GM19328 (cell line): ENCODE results near the gene MTERF4.

ENCODE experiments used
- ATAC-seq: cut with Tn5 transposase; IDR thresholded peaks from one replicate; pipeline ENCODE4 v1.9.1; 2021; ENCODE audit warnings: mild to moderate bottlenecking, moderate library complexity; ENCODE audit not compliant: unreplicated experiment

The MTERF4 gene

DNA sequence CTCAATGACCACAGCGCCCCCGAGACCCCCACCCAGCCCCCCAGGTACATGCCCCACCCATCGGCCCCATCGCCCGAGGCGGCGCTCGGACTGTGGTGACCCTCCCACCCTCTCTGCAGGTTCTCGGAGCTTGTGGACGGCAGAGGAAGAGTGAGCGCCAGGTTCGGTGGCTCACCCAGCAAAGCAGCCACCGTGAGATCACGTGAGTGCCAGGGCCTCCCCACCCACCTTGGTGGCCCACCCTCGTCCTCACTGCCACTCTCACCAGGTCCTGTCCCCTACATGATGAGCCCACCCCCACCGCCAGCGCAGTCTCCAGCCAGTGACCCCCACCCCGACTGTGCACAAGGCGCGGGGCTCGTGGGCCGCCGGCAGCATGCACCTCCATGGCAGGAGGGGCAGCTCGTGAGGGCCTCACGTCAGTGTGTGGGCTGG, 30.4 kb downstream of the MTERF4 start:
- no peak for ATAC-seq

DNA sequence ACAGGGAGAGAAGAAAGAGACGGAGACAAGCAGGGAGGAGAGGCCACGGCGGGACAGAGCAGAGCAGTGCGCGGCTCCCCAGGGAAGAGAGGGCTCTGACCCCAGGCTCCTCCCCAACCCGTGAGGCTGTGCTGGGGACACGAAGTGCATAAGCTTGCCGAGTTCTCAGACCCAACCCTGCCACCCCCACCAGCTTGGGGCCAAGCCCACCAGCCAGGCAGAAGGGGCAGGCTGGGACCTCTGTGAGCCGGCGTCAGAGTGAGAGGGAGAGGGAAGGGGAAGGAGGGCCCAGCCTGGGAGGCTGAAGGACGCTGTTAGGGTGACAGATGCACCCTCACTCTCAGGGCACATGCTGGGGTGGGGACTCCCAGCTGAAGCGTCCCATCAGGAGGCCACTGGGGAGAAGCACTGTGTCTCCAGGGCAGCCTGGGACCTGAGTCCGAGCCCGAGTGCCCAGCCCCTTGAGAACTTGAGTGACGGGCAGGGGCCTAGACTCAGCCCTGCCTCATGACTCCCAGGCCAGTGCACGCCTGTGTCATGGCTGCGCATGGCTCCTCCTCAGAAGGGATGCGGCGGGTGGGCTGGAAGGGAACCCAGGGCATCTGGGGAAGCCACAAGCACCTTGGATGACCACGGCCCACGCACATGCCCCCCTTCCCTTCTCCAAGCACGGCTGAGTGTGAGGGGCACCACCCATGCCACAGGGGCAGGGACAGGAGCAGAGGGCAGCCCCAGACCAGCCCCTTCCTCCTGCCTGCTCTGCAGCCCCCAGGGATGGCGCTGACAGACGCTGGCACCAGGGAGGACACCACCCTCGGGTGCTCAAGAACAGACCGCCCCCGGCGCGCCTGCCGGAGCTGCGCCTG, 31.0 kb downstream of the MTERF4 start:
- no peak for ATAC-seq

DNA sequence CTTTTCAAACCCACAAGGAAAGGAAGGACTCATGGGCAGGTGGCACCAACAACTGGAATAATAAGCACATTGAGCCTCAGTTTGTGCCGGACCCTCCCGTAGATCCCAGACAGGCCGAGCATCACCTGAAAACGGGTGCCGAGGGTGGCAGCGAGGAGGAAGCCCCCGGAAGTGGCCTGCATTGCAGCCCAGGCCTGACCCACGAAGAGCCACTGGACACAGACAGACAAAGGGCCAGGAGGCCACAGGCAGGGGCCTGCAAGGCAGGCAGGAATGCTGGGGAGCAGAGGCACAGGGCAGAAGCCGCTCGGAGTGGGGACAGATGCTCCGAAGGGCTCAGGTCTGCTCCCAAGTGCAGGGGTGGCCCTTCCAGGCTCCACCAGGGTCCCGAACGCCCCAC, 31.7 kb downstream of the MTERF4 start:
- ATAC-seq = no peak

DNA sequence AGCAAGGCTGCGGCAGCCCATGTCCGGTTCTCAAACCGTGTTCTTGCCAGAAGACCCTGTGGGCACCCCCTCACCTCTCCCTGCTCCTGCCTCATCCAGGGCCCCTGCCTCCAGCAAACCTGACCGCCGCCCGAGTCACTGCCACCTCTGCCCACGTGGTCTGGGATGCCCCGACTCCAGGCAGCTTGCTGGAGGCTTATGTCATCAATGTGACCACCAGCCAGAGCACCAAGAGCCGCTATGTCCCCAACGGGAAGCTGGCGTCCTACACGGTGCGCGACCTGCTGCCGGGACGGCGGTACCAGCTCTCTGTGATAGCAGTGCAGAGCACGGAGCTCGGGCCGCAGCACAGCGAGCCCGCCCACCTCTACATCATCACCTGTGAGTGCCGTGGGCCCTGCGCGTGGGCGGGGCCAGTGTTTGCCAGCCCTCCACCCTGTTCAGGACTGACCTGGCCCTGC, 32.2 kb downstream of the MTERF4 start:
- no peak for ATAC-seq

DNA sequence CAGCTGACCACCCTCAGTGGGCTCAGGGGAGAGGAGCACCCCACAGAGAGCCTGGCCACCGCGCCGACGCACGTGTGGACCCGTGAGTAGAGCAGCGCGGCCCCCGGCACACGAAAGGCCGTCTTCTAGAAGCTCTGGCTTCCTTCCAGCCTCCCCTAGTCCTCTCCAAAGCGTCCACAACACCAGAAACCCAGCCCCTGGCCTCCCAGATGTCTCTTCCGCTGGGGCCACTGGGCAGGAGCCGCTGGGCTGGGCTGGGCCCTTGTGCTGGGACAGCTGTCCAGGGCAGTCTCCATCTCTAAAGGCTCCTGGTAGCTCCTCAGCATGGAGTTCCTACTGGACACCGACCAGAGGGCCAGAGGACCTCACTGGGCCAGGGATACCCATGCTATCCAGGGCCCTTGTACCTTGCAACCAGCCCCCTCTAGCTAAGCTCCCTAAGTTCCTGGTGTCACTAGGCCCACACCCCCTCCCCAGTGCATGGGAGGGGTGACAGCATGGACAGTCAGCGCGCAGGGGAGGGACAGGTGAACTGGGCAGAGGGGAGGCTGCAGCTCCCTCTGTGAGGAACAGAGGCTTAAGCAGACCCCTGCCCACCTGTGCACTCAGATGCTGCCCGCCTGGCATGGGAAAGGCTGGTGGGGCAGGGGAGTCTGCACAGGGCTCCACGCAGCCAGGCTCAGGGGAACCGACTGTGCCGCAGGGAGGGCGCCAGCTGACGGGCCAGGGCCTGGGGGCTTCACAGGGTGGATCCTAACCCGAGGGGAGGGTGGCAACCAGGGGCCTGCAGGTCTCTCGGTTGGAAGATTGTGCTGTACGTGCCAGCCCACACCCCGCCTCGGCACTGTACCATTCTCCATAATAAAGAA, 32.9 kb downstream of the MTERF4 start:
- no peak for ATAC-seq

DNA sequence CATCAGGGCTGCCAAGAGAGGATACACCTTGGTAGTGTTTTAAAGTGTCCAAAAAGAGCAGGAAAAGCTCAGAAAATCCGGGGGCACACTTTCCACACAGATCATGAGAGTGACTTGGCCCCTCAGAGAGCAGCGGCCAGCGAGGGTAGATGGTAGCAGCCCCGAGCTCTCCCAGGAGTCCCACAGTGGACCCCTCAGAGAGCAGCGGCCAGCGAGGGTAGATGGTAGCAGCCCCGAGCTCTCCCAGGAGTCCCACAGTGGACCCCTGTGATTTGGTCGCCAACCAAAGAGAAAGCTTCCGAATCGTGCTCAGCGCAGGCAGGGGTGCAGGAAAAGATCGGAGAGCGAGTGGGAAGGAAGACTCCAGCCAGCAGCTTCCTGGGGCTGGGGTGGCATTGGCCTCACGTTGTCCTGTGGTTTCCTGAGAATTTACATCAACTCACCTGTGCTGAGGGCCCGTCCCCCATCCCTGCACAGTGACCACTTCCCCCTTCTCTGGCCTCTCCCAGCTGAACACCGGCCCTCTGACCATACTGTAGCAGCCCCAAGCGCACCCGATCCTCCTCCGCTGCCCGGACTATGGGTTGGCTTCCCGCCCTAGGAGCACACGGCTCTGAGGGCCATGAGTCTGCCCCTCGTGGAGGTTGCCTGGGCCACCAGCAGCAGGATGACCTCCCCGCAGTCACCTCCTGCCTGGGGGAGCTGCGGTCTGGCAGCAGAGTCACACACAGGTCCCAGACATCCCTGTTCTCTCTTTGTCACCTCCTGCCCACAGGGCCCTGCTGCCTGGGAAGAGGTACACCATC, 33.7 kb downstream of the MTERF4 start:
- ATAC-seq = no peak

DNA sequence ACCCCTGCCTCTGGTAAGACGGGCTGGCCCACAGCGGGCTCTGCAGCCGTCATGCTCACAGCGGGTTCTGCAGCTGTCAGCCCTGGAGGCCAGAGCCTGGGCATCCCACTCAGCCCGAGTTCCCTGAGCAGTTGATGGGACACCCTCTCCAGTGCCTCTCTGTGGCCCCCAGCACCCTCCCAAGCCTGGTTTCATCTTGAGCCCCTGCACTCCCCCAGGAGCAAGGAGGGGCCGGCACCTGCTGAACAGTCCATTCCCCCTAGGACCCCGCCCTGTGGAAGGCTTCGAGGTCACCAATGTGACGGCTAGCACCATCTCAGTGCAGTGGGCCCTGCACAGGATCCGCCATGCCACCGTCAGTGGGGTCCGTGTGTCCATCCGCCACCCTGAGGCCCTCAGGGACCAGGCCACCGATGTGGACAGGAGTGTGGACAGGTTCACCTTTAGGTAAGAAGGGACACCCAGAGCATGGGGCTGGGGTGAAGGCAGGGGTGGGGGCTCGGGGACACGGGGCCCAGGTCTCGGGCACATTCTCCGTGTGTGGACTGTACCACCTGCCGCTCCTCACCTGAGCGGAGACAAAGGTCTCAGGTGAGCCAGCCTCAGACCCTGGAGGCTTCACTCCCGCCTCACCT, 34.5 kb downstream of the MTERF4 start:
- ATAC-seq = no peak

DNA sequence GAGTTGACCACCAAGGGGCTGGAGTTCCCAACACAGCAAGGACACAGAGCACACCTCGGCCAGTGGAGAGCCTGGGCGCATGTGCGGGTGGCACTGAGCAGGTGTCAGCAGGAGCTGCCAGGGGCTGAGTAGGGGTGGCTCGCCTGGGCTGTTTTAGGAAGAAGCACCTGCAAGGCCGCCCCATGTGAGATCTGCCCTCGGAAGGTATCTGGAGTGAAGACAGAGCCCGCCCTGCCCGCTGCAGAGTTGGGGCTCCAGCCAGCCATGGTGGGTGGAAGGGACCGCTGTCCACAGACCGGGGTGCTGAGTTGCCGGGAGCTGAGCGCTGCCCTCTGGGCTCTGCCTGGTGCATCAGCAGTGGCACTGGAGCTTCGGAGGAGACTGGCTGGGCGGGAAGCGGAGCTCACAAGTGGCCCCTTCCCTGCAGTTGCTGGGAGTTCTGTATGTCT, 35.2 kb downstream of the MTERF4 start:
- ATAC-seq = no peak

DNA sequence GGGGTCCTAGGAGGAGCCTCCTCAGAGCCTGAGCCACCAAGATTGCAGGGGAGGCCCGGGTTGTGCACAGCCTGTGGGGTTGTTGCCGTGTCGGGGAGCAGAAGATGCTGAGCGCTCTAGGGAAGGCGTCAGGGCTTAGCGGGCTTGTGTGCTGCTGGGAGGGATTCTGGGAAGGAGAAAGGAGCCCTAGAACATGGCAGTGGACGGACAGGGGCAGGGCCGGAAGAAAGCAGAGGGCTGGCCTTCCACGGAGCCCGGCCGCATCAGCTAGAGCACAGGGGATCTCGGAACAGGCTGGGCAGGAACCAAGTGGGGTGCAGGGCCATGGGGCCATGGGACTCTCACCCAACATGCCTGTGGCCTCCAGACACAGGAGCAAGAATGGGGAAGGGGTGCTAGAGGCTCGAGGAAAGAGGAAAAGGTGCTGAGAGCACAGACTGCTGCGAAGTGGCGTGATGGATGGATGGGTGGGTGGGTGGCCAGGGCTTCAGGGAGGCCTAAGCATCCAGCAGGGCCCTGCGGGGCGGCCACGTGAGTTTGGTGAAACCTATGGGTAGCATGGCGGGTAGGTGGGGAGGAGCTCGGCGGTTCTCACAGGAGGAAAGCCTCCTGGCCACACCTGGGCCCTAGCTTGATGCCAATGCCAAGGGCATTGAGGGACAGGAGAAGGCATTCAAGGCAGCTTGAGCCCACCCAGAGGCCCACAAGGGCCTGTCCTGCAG, 35.8 kb downstream of the MTERF4 start:
- ATAC-seq = no peak

DNA sequence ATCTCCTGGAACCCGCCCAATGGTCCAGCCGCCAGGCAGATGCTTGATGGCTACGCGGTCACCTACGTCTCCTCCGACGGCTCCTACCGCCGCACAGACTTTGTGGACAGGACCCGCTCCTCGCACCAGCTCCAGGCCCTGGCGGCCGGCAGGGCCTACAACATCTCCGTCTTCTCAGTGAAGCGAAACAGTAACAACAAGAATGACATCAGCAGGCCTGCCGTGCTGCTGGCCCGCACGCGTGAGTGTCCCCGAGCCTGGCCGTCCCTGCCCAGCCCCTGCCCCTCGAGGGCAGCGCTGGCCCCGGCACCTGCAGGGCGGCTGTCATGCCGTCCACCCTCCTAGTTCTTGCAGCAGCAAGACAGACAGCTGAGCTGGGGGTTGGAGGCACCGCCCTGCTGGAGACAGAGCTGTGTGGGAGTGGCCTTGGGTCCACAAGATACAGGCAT, 36.7 kb downstream of the MTERF4 start:
- no peak for ATAC-seq

DNA sequence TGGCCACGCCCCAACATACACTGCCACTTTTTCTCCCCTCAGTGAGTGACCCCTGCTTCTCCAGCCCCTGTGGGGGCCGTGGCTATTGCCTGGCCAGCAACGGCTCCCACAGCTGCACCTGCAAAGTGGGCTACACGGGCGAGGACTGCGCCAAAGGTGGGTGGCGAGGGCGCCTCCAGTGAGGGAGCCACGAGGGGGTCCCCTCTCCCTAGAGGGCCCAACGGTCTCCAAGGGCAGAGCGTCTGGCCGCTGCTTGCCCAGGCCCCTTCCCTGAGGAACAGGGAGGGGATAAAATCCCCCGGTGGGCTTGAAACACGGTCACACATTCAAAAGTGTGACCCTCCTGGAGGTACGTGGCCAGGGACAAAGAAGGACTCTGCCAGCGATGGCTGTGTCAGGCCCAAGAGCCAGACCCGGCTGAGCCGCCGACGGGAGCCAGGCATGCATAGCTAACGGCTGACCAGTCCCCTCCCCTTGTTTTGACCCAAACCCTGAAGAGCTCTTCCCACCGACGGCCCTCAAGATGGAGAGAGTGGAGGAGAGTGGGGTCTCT, 37.2 kb downstream of the MTERF4 start:
- no peak for ATAC-seq

DNA sequence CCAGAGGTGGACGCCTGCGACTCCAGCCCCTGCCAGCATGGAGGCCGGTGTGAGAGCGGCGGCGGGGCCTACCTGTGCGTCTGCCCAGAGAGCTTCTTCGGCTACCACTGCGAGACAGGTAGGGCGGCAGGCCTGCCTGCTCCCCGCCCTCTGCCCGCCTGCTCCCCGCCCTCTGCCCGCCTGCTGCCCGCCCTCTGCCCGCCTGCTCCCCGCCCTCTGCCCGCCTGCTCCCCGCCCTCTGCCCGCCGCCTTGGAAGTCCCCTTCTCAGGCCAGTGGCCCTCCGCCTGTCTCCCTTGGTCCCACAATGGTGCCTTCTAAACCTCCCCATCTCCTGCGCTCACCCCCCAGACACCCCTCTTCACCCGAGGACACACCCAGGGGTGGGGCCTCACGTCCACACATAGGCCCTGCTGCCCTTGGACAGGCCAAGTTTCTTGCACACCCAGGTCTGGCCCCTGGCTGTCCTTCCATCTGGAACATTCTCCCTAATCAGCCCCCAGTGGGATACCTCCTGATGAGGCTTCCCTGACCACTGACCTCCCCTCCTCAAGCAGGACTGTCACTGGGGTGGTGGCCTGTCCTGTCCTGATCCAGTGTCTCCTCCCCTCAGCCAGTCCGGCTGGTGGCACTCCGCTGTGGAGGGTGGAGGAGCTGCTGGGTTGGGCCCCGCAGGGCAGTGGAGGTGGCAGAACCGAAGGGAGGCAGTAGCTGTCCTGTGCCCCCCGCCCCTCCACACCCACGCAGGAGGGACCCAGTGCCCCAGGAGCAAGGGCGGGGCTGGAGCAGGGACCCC, 37.9 kb downstream of the MTERF4 start:
- no peak for ATAC-seq

DNA sequence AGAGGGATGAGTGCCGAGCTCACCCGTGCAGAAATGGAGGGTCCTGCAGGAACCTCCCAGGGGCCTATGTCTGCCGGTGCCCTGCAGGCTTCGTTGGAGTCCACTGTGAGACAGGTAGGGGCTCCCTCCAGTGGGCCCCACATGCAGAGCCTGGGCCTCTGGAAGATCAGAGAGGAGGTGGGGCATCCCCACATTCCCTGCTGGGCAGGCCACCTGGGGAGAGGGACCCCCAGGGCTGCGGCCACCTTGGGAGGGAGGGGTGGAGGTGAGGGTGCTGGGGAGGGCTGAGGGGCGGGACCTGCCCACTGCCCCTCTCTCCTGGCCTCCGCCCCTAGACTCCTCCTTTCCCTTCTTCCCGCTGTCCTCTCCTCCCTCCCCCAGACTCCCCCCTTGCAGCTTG, 38.5 kb downstream of the MTERF4 start:
- no peak for ATAC-seq

DNA sequence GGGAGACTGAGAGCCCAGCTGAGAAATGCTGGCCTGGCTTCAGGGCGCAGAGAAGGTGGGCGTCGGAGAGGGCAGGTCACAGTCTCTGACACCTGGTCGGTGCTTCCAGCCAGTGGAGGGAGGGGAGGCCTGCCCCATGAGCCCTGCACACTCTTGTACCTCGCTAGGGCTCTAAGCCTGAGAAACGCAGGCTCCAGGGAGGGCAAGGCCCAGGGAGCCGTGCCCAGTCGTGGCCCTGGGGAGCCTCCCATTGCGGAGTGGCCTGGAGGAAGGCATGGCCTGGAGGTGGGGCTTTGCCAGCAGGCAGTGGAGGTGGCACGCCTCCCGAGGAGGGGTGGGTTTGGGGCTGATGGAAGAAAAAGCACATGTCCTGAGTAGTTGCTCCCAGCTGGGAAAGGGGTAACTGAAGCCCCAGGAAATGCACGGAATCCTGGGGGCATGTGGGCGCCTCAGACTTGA, 39.0 kb downstream of the MTERF4 start:
- no peak for ATAC-seq

DNA sequence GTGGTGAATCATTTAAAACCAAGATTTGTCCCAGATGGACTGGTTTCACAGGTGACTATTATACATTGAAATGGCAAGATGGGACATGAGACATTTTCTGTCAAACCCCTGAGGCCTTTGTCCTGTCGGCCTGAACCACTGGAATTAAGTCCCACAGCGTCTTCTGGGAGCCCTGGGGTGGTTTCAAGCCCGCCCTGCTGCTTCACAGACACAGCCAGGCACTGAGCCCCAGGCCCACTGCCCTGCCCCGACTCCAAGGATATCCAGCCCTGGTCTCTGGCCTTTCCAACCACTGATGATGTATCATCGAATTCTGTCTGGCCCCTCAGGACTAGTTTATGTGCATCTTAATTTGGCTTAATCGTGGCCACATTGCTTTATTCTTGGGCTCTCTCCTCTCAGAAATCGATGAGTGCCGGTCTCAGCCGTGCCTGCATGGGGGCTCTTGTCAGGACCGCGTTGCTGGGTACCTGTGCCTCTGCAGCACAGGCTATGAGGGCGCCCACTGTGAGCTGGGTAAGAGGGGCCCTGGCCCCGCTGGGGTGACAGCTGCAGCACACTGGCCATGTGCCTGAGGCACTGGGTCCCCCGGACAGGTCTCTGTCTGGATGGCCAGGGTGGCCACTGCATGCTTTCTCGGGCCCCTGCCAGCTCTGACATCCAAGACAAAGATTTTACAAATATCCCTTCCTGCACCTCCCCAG, 39.5 kb downstream of the MTERF4 start:
- no peak for ATAC-seq

DNA sequence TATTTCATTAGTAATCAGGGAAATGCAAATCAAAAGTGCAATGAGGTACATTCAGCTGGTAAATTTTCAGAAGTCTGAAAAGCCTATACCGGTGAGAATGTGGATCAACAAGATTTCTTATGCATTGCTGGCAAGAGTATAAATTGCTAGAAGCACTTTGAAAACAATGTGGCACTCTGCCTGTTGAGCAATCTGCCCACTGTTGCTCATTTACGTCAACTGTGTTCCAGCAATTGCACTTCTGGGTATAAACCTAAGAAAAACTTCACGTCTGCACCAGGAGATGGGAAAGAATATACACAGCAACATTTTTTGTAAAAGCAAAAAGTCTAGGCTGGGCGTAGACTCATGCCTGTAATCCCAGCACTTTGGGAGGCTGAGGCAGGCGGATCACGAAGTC, 40.8 kb downstream of the MTERF4 start:
- no peak for ATAC-seq

DNA sequence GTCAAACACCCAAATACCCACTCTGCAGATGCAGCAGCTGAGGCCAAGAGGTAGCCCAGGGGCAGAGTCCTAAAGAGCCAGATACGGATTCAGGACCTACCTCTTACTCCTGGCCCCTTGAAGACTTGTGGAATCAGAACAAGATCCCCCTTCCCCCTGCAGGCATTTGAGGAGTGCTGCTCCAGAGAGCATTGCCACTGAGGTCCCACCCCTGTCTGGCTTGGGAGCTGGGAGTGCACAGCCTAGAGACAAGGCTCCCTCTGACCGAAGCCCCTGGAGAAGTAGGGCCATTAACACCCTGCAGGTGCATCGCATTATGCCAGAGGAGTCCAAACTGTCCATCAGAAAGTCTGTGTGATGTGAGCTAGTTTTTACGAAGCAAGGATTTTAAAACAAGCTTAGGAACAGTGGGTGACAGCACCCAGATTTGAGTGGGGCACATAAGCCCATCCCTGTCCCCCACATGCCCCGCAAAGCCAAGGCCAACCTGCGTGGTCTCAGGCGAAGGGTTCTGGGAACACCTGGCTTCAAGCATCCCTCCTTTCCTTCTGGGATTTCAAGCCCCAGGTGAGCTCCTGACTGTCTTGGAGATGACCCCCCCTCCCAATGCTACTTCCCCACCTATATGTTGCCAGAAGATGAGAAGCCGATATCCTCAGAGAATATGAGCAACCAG, 48.4 kb downstream of the MTERF4 start:
- ATAC-seq = no peak
